ENCODE results near the gene APOBEC4.
A peak's percentile ranks its signal among the peaks of the same experiment; 100 is the strongest.

APOBEC4 gene, protein sequence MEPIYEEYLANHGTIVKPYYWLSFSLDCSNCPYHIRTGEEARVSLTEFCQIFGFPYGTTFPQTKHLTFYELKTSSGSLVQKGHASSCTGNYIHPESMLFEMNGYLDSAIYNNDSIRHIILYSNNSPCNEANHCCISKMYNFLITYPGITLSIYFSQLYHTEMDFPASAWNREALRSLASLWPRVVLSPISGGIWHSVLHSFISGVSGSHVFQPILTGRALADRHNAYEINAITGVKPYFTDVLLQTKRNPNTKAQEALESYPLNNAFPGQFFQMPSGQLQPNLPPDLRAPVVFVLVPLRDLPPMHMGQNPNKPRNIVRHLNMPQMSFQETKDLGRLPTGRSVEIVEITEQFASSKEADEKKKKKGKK

DNA sequence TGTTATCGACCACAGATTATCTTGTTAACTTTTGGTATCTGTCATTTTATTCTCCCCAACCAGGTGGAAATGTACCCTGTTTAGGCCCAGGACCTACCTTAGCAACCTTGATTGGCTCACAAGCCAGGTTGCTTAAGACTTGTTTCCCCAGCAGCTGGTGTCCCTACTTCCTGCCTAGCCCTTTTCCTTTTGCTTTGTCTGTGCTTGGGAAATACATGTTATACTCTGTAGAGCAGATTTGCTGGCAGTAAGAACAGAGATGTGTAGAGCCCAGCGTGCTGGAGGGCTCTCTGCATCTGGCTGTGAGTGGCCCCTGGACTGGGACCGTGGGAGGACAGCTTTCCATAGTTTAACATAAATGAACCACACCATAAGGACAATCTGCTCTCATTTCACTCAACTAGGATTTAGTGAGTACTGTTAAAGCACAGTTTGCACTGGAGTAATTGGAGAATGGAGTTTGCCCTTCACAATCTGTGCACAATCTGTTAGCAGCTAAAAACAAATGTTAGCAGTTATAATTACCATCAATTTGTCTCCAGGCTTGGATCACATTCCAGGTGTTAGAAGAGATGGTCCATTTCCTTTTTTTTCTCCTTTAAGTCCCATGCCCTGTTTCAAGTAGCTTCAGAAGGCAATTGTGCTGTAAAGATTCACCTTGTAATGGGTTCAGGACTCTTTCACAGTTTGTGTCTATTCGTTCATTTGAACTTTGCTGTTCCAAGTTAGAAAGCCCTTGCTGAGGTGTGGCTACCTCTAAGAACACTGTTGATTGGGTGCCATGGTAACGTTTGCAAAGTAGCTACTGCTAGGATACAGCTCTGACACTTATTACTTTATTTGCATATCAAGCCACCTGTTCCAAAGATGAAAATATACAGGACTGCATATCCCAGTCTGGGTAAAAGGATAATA lies at the start of gene APOBEC4:
TSS of gene APOBEC4 (minus strand) at position 770 of the 915 bp plus-strand sequence. CDS start 4,535 bp downstream, outside the sequence.
- TF ChIP-seq, protein P1, sequence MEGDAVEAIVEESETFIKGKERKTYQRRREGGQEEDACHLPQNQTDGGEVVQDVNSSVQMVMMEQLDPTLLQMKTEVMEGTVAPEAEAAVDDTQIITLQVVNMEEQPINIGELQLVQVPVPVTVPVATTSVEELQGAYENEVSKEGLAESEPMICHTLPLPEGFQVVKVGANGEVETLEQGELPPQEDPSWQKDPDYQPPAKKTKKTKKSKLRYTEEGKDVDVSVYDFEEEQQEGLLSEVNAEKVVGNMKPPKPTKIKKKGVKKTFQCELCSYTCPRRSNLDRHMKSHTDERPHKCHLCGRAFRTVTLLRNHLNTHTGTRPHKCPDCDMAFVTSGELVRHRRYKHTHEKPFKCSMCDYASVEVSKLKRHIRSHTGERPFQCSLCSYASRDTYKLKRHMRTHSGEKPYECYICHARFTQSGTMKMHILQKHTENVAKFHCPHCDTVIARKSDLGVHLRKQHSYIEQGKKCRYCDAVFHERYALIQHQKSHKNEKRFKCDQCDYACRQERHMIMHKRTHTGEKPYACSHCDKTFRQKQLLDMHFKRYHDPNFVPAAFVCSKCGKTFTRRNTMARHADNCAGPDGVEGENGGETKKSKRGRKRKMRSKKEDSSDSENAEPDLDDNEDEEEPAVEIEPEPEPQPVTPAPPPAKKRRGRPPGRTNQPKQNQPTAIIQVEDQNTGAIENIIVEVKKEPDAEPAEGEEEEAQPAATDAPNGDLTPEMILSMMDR (conservative IDR thresholded peaks at IDR 0.05; ENCODE audit: low read depth, low read length): no peak
- DNase-seq (ENCODE audit: low read depth): no peak
- H3K4me3 ChIP-seq (ENCODE audit: low read depth, low read length): no peak within 1 kb of the TSS

DNA sequence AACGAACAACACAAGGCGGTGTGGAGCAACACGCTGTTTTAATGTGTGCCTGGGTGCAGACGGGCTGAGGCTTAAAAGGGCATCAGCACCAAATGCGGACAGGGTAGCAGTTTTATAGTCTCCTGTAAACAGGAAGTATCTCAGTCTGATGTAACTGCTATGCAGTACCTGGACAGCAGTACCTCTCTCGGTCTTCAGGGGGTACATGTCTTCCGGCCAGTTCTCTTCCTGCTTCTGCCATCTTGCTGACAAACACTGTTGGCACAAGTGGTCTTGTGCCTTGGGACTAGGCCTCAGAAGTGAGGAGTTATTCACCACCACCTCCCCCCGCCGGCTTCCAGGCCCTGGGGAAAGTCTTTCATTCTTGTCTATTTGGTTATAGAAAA lies 49.7 kb upstream of the APOBEC4 start:
- no peak for DNase-seq (ENCODE audit: low read depth)
- H3K4me3 ChIP-seq (ENCODE audit: low read depth, low read length): no peak overlapping the region
- TF ChIP-seq, protein P1 (conservative IDR thresholded peaks at IDR 0.05; ENCODE audit: low read depth, low read length): no peak

DNA sequence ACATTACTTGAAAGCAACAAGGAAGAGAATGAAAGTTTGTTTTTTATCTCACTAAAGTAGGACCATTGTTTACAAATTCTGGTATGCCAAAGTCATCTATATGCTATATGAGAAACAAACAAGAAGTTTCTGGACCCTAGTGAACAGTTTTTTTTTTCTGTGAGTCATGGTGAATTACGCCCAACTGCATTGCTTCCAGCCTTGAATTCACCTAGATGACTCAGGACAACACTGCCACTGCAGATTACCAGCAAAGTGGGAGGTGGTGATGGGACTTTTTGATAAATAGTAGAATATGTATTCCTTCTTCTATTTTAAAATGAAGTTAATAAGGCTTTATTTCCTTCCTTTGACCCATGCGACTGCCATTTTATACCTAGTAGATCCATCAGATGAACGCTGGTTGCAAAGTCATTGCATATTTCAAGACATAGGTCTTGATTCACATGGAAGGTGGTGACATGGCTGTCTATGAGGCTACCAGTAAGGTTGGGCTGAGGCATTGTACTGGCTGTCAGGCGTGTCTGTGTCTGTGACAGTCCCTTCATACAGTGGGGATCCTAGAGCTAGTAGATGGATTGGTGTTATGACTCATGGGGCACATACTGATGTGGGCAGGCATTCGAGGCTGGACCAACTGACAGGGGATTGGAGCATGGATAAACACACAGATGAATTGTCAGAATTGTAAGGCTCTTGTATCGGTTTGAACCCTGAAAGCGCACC lies 49.1 kb upstream of the APOBEC4 start:
- DNase-seq (ENCODE audit: low read depth): peak; percentile 13
- no peak overlapping the region for H3K4me3 ChIP-seq (ENCODE audit: low read depth, low read length)
- TF ChIP-seq, protein P1 (conservative IDR thresholded peaks at IDR 0.05; ENCODE audit: low read depth, low read length): no peak

DNA sequence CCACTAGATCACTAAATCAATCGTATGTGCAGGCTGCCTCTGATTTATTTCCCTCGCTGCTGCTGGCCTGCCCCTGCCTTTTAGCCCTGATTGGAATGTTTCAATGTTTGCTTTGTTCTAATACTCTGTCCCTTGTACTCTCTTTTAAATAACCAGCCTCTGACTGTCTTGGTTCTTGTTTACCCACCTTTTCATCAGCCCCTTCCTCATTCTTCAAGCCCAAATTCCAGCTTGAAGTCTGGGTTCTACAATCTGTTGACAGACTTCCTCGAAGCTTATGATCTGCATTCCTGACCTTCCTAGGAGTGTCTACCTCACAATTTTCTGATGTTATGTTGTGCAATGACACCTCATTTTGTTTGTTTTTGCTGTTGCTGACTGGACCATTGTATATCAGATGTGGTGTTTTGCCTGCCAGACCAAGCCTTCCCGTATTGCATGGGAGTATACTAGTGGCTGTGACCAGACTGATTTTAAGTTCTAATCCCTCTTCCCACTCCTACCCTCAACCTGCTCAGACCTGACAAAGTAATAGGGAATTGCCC lies 46.6 kb upstream of the APOBEC4 start:
- TF ChIP-seq, protein P1 (conservative IDR thresholded peaks at IDR 0.05; ENCODE audit: low read depth, low read length): no peak
- H3K4me3 ChIP-seq (ENCODE audit: low read depth, low read length): no peak overlapping the region
- peak; percentile 74 for DNase-seq (ENCODE audit: low read depth)

DNA sequence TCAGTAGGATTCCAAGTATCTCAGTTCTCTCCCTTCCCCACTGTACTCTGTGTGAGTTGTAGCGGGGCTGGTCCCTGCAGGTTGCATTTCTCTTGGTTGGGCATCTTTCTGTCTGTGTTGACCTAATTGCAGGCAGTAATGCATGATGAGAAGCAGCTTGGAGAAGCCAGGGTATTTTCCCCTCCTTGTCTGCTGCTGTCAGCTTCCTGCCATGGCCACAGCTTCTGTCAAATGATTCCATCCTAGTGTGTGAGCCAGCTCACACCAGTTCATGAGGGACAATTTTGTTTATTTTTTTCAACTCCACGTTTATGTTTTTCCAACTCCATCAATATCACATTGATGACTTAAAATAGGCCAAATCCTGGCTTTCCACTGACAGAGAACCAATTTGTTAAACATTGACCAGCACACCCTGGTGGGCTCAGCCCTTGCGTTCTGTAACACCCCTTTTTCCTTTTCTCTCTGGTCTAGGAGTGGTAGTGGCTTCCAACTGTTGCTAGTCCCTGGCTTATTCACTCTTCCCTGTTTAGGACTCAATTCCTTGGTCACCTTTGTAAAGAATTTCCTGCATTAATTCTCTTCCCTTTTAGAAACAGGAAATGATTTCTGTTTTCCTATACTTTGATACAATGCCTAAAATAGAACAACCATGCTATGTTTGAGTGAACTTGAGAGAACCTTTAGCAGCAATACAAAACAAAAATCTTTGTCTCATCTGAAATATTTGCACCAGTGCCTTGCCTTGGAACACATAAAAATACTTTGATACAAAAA lies 44.9 kb upstream of the APOBEC4 start:
- H3K4me3 ChIP-seq (ENCODE audit: low read depth, low read length): no peak overlapping the region
- DNase-seq (ENCODE audit: low read depth): no peak
- TF ChIP-seq, protein P1 (conservative IDR thresholded peaks at IDR 0.05; ENCODE audit: low read depth, low read length): no peak

DNA sequence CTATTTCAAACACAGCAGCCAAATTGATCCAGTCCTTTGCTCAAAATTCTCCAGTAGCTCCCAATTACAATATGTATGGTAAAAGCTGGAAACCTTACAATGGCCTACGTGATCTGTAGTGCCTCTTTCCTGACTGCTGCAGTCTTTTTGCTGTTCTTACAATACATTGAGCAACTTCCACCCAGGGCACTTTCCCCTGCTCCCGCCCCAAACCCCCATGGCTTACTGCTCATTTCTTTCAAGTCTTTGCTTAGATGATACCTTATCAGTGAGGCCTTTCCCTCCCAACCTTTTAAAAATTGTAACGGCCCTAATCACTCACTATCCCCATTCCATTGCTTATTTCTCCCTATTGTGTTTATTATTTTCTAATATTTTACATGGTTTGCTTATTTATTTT lies 43.9 kb upstream of the APOBEC4 start:
- no peak for DNase-seq (ENCODE audit: low read depth)
- no peak overlapping the region for H3K4me3 ChIP-seq (ENCODE audit: low read depth, low read length)
- TF ChIP-seq, protein P1 (conservative IDR thresholded peaks at IDR 0.05; ENCODE audit: low read depth, low read length): no peak
